HCT116 (cell line): Measurements from ENCODE around the gene KCNAB2.

ENCODE experiments used
- CEBPB ChIP-seq: IDR thresholded peaks from 2 replicates; pipeline ENCODE4 v1.6.1; 2012; ENCODE audit warnings: low read depth
- EZH2 ChIP-seq: fragments of 200-600 bp; sonication (generic); IDR thresholded peaks from 2 replicates; pipeline ENCODE4 v1.6.1; 2017; ENCODE audit warnings: antibody characterized with exemption, mixed run types
- POLR2AphosphoS5 ChIP-seq: IDR thresholded peaks from 2 replicates; pipeline ENCODE4 v1.6.1; 2011; ENCODE audit warnings: mild to moderate bottlenecking, low read depth, low read length, moderate library complexity
- RAD21 ChIP-seq: IDR thresholded peaks from 2 replicates; pipeline ENCODE4 v1.6.1; 2012; ENCODE audit warnings: low read depth, mild to moderate bottlenecking
- TF ChIP-seq, protein P1 (sequence below), 3 experiments: fragments of 200-600 bp in 1 of 3; sonication (generic) in 1 of 3; IDR thresholded peaks in 2 of 3; conservative IDR thresholded peaks in 1 of 3; 2 replicates each; pipeline ENCODE4 v1.5.1; 2012 to 2017; ENCODE audit warnings: low read depth in 2 of 3, low read length in 2 of 3, antibody characterized with exemption in 1 of 3, borderline replicate concordance in 1 of 3, control low read depth in 1 of 3, mild to moderate bottlenecking in 1 of 3, mixed read lengths in 1 of 3, mixed run types in 1 of 3, moderate library complexity in 1 of 3; ENCODE audit not compliant: insufficient read depth in 1 of 3
- TF ChIP-seq, protein P2 (sequence below): IDR thresholded peaks from 2 replicates; pipeline ENCODE4 v1.6.1; 2012; ENCODE audit warnings: low read depth
- TF ChIP-seq, protein P3 (sequence below): IDR thresholded peaks from 2 replicates; pipeline ENCODE4 v1.6.1; 2012

DNA sequence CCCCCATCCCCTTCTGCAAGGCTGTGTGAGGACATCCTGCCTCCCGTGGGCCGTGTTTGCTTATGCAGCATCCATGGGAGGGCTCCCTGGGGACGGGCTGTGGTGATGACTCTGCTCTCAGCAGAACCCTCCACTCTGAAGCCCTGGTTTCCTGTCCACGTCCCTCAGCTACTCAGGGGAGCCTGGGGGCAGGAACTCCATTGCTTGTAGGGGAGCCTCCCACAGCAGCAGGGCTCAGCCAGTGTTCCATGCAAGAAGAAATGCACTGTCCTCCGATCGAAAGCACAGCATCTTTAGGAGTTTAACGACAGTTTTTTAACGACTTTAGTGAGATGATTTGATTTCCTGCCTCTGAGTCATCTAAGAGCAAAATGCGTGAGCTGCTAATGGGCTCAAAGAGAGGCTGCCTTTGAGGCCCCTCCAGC, 8.3 kb upstream of the KCNAB2 start:
- TF ChIP-seq, protein P1, sequence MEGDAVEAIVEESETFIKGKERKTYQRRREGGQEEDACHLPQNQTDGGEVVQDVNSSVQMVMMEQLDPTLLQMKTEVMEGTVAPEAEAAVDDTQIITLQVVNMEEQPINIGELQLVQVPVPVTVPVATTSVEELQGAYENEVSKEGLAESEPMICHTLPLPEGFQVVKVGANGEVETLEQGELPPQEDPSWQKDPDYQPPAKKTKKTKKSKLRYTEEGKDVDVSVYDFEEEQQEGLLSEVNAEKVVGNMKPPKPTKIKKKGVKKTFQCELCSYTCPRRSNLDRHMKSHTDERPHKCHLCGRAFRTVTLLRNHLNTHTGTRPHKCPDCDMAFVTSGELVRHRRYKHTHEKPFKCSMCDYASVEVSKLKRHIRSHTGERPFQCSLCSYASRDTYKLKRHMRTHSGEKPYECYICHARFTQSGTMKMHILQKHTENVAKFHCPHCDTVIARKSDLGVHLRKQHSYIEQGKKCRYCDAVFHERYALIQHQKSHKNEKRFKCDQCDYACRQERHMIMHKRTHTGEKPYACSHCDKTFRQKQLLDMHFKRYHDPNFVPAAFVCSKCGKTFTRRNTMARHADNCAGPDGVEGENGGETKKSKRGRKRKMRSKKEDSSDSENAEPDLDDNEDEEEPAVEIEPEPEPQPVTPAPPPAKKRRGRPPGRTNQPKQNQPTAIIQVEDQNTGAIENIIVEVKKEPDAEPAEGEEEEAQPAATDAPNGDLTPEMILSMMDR (IDR thresholded peaks at IDR 0.05 in 2 of 3, conservative IDR thresholded peaks at IDR 0.05 in 1 of 3; ENCODE audit: borderline replicate concordance in 1 of 3, insufficient read depth in 1 of 3, low read depth in 2 of 3, low read length in 2 of 3): no peak
- TF ChIP-seq EZH2 (no peak), CEBPB (no peak), RAD21 (no peak), POLR2AphosphoS5 (no peak)
- TF ChIP-seq, protein P2, sequence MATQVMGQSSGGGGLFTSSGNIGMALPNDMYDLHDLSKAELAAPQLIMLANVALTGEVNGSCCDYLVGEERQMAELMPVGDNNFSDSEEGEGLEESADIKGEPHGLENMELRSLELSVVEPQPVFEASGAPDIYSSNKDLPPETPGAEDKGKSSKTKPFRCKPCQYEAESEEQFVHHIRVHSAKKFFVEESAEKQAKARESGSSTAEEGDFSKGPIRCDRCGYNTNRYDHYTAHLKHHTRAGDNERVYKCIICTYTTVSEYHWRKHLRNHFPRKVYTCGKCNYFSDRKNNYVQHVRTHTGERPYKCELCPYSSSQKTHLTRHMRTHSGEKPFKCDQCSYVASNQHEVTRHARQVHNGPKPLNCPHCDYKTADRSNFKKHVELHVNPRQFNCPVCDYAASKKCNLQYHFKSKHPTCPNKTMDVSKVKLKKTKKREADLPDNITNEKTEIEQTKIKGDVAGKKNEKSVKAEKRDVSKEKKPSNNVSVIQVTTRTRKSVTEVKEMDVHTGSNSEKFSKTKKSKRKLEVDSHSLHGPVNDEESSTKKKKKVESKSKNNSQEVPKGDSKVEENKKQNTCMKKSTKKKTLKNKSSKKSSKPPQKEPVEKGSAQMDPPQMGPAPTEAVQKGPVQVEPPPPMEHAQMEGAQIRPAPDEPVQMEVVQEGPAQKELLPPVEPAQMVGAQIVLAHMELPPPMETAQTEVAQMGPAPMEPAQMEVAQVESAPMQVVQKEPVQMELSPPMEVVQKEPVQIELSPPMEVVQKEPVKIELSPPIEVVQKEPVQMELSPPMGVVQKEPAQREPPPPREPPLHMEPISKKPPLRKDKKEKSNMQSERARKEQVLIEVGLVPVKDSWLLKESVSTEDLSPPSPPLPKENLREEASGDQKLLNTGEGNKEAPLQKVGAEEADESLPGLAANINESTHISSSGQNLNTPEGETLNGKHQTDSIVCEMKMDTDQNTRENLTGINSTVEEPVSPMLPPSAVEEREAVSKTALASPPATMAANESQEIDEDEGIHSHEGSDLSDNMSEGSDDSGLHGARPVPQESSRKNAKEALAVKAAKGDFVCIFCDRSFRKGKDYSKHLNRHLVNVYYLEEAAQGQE: no peak
- TF ChIP-seq, protein P3, sequence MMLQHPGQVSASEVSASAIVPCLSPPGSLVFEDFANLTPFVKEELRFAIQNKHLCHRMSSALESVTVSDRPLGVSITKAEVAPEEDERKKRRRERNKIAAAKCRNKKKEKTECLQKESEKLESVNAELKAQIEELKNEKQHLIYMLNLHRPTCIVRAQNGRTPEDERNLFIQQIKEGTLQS: no peak
